GM21786 (cell line): Measurements from ENCODE around the gene IDH3B.

ENCODE experiments used
- ATAC-seq: cut with Tn5 transposase; IDR thresholded peaks from one replicate; pipeline ENCODE4 v1.9.1; 2021; ENCODE audit not compliant: unreplicated experiment

The IDH3B gene

GRCh38 chr20:2624190-2624589 is 39.8 kb downstream of the IDH3B start:
- no peak for ATAC-seq

GRCh38 chr20:2619961-2620595 is 43.9 kb downstream of the IDH3B start:
- ATAC-seq = no peak

GRCh38 chr20:2619337-2619736 is 44.7 kb downstream of the IDH3B start:
- ATAC-seq = no peak

GRCh38 chr20:2618815-2619214 is 45.2 kb downstream of the IDH3B start:
- ATAC-seq = no peak

GRCh38 chr20:2617099-2617714 is 46.8 kb downstream of the IDH3B start:
- ATAC-seq = no peak

- no peak for ATAC-seq
Measured at GRCh38 chr20:2616634-2617033, 47.4 kb downstream of the IDH3B start.

GRCh38 chr20:2612073-2612472 is 51.9 kb downstream of the IDH3B start:
- ATAC-seq = no peak

GRCh38 chr20:2610941-2611720 is 52.9 kb downstream of the IDH3B start:
- no peak for ATAC-seq

- ATAC-seq = no peak
Measured at GRCh38 chr20:2610326-2610725, 53.7 kb downstream of the IDH3B start.
